GM21528 (cell line): ENCODE measurements around the gene PARD3.

ENCODE experiments used
- ATAC-seq: cut with Tn5 transposase; IDR thresholded peaks from one replicate; pipeline ENCODE4 v1.9.1; 2021; ENCODE audit warnings: mild to moderate bottlenecking, moderate library complexity; ENCODE audit not compliant: unreplicated experiment, low FRiP score

Gene PARD3

GRCh38 chr10:34219753-34220548 lies 595.1 kb downstream of the PARD3 start:
- no peak for ATAC-seq

GRCh38 chr10:34217524-34217923 lies 597.6 kb downstream of the PARD3 start:
- ATAC-seq = no peak

- ATAC-seq = no peak
Observed at GRCh38 chr10:34216348-34216945, 598.6 kb downstream of the PARD3 start.

GRCh38 chr10:34213805-34214197 lies 601.3 kb downstream of the PARD3 start:
- no peak for ATAC-seq

- ATAC-seq = no peak
Observed at GRCh38 chr10:34213193-34213804, 601.8 kb downstream of the PARD3 start.

- ATAC-seq = no peak
Observed at GRCh38 chr10:34207343-34207742, 607.8 kb downstream of the PARD3 start.

- no peak for ATAC-seq
Observed at GRCh38 chr10:34206935-34207268, 608.2 kb downstream of the PARD3 start.

- ATAC-seq = no peak
Observed at GRCh38 chr10:34206078-34206934, 608.8 kb downstream of the PARD3 start.

GRCh38 chr10:34205452-34205851 lies 609.6 kb downstream of the PARD3 start:
- no peak for ATAC-seq

GRCh38 chr10:34203966-34204630 lies 611.0 kb downstream of the PARD3 start:
- no peak for ATAC-seq

- ATAC-seq = no peak
Observed at GRCh38 chr10:34200355-34200901, 614.7 kb downstream of the PARD3 start.

- ATAC-seq = no peak
Observed at GRCh38 chr10:34198953-34199352, 616.1 kb downstream of the PARD3 start.

GRCh38 chr10:34196058-34196433 lies 619.0 kb downstream of the PARD3 start:
- ATAC-seq = no peak

GRCh38 chr10:34195364-34196057 lies 619.6 kb downstream of the PARD3 start:
- no peak for ATAC-seq

GRCh38 chr10:34193931-34194626 lies 621.0 kb downstream of the PARD3 start:
- ATAC-seq = no peak

GRCh38 chr10:34192646-34193045 lies 622.5 kb downstream of the PARD3 start:
- ATAC-seq = no peak

GRCh38 chr10:34191406-34191805 lies 623.7 kb downstream of the PARD3 start:
- ATAC-seq = no peak

- no peak for ATAC-seq
Observed at GRCh38 chr10:34190580-34190979, 624.5 kb downstream of the PARD3 start.

GRCh38 chr10:34189830-34190229 lies 625.3 kb downstream of the PARD3 start:
- ATAC-seq = no peak
